HG02870 (cell line): ENCODE data around the gene TBC1D10A.
A peak's percentile ranks its signal among the peaks of the same experiment; 100 is the strongest.

Experiments
- ATAC-seq: cut with Tn5 transposase; IDR thresholded peaks from one replicate; pipeline ENCODE4 v1.9.1; 2021; ENCODE audit warnings: mild to moderate bottlenecking, moderate library complexity; ENCODE audit not compliant: unreplicated experiment

Gene TBC1D10A, protein sequence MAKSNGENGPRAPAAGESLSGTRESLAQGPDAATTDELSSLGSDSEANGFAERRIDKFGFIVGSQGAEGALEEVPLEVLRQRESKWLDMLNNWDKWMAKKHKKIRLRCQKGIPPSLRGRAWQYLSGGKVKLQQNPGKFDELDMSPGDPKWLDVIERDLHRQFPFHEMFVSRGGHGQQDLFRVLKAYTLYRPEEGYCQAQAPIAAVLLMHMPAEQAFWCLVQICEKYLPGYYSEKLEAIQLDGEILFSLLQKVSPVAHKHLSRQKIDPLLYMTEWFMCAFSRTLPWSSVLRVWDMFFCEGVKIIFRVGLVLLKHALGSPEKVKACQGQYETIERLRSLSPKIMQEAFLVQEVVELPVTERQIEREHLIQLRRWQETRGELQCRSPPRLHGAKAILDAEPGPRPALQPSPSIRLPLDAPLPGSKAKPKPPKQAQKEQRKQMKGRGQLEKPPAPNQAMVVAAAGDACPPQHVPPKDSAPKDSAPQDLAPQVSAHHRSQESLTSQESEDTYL

DNA sequence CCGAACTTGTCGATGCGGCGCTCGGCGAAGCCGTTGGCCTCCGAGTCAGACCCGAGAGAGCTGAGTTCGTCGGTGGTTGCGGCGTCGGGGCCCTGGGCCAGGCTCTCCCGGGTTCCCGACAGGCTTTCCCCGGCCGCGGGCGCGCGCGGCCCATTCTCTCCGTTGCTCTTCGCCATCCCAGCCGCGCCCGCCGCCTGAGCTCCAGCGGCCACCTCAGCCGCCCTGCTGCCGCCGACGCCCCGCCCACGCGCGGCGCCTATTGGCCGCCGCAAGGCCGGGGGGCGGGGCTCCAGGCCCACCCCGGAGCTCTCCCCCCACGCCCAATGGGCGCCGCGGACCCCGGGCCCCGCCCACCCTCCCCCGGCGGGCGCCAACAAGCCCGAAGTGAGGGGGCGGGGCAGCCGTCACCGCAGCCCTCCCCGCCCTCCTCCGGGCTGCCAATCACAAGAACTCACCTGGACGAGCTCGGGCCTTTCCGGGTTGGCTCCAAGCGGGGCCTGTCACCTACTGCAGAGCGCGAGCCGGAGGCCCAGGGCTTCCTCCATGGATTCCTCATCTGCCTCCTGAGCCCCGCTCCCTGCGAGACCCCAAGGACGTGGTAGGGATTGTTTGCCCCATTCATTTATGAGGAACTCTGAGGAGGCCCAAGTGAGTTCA is at the start of gene TBC1D10A:
Gene TBC1D10A, minus strand, starts transcription at position 236 of the 657 bp plus-strand sequence. Its CDS starts 60 bp downstream, at position 176.
- ATAC-seq, result peak; percentile 91

DNA sequence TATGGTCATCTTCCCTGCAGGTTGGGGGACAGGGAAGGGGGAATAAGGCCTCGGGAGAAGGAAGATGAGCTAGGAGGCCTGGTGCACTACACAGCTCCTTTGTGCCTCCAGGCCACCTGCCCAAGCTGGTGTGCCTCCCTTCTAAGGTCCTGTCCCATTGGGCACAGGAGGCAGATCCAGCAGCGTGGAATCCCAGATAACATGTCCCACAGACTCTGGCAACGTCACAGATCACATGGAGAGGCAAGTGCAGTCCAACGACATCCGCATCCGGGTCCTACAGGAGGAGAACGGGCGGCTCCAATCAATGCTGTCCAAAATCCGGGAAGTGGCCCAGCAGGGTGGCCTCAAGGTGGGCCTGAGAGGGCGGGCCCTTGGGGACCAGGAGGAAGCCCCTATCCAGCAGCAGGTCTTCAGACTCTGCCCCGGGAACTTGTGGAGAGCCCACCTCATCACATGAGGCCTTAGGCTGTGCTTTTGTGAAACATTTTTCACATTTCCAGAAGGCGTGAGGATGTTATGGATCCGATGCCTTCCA is 48.6 kb upstream of the TBC1D10A start:
- ATAC-seq, result no peak

DNA sequence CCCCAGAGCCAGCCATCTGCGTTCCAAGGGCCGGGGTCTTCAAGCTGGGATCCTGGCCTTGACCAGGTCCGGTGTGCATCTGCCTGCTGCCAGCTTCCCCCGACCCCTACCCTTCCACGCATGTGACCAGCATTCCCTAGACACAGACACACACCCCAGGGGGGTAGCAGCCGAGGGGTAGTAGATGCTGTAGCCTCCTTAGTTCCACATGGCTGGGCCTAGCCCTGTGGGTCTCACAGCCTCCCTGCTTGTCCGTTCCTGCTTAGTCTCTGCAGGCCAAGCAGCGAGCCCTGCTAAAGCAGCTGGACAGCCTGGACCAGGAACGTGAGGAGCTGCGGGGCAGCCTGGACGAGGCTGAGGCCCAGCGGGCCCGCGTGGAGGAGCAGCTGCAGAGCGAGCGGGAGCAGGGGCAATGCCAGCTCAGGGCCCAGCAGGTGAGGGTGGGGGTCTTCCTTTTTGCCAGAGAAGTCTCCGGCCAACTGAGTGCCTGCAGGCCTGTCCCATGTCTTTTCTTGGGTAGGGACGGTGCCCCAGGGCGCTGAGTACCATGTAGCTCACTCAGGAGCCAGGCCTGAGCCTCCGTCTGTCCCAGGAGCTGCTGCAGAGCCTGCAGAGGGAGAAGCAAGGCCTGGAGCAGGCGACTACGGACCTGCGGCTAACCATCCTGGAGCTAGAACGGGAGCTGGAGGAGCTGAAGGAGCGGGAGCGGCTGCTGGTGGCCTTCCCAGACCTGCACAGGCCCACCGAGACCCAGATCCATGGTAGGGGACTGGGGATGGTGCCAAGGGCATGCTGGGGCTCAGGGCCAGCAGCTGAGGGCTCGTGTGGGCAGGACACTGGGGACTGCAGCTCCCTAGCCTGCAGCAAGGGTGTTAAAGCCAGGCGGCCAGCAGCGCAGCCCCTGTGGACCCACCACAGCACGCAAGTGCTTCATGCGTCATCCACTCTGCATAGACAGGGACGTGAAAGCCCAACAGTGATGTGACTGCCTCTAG is 46.9 kb upstream of the TBC1D10A start:
- ATAC-seq, result no peak

DNA sequence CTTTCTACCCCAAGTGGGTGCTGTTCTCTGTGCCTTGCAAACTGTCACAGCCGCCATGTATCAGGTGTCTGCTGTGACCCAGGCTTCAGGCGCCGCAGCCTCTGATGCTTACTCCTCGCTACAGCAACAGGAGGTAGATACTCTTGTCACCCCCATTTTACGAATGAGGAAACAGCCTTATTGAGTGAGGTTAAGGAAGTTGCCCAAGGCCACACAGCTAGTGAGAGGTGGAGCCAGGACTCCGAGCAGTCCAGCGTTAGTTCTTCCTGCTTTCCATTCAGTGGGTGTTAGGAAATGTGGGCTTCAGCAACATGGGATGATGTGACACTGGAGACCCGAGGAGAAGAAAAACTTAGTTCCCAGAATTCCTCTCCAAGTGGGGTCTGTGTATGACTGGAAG is 46.2 kb upstream of the TBC1D10A start:
- ATAC-seq, result no peak

- no peak for ATAC-seq
These were observed 45.2 kb upstream of the TBC1D10A start for GRCh38 chr22:30371981-30372380.

- no peak for ATAC-seq
These were observed 44.6 kb upstream of the TBC1D10A start for GRCh38 chr22:30371321-30371720.

GRCh38 chr22:30370641-30371230 is 44.0 kb upstream of the TBC1D10A start:
- no peak for ATAC-seq

DNA sequence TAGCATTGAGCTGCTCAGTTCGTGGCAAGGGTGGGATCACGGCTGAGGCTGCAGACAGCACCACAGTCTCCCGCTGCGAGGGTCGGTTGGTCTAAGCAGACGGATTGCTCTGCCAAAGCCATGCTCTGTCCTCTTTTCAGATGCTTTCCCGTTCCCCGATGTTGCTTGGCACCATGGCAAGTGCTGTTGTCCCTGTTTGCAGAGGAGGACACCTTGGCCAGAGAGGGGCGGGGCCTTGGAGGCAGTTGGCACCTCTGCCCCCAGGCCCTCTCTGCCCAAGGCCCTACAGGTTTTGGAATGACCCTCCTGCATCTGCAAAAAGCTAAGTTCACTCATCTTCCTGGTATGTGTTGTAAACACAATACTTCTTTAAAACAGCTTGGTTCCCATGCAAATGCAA is 41.7 kb upstream of the TBC1D10A start:
- ATAC-seq, result no peak

GRCh38 chr22:30365891-30366290 is 39.1 kb upstream of the TBC1D10A start:
- no peak for ATAC-seq

DNA sequence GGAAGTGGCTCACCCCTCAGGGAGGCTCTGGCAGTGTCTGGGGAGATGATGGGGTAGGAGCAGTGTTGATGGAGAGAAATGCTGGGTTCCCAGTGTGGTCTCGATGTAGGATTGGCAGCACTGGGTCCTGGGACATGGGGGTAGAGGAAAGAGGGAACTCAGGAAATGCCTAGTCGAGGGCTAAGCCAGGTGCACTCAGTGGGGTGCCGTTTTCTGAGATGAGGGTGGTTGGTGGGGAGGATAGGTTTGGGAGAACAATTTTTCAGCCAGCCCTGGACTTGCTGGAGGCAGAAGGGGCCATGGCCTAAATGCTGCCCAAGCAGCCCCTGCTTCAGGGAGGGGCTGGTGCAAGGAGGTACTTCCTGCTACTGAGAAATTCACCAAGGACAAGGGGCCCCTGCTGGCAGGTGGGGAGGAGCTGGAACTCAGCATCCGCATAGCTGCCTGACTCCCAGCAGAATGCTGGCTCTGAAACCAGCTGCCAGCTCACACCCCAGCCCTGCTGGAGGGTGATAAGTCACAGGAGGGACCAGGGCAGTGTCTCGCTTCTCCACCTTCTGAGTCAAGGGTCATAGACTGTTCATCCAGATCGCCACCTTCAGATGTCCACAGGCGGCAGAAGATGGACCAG is 36.0 kb upstream of the TBC1D10A start:
- no peak for ATAC-seq

- ATAC-seq, result no peak
These were observed 35.3 kb upstream of the TBC1D10A start for GRCh38 chr22:30361916-30362650.

GRCh38 chr22:30358541-30358940 is 31.8 kb upstream of the TBC1D10A start:
- no peak for ATAC-seq

DNA sequence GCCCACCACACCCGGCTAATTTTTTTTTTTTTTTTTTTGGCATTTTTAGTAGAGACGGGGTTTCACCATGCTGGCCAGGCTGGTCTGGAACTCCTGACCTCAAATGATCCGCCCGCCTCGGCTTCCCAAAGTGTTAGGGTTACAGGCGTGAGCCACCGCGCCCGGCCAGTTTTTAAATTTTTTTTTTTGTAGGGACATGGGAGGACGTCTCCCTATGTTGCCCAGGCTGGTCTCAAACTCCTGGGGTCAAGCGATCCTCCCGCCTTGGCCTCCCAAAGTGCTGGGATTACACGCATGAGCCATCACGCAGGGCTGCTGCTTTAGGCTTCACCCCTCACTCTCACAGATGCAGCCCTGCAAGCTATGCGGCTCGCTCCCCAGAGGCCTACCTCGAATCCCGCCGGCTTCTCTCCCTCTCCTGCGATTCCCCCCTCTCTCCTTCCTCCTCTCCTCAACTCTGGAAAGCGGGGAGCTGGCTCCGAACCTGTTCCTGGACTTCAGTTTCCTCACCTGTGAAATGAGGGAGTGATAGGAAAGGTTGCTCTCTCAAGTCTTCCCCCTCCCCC is 31.0 kb upstream of the TBC1D10A start:
- no peak for ATAC-seq

DNA sequence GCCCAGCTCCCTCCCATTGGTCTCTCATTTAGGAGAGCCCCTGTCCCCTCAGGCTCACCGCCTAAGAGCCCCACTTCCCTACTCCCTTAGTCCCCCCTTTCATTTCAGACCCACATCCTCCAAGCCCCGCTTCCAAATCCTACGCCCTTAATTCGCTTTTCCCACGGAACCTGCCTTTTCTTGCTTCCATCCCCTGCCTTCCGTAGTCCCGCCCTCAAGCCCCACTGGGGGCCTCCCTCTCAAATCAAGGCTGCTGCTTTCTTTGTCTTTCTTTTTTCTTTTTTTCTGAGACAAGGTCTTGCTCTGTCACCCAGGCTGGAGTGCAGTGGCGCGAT is 30.5 kb upstream of the TBC1D10A start:
- no peak for ATAC-seq

GRCh38 chr22:30356449-30357235 is 29.9 kb upstream of the TBC1D10A start, which contains the start of the genes CCDC157 and SF3A1:
Gene CCDC157 (plus strand): TSS chr22:30357007. CDS start chr22:30366001, 8,994 bp downstream.
Gene SF3A1 (minus strand): TSS chr22:30356894. CDS start chr22:30356792, 102 bp downstream.
- peak; percentile 83 for ATAC-seq

GRCh38 chr22:30354644-30355043 is 27.9 kb upstream of the TBC1D10A start:
- no peak for ATAC-seq

DNA sequence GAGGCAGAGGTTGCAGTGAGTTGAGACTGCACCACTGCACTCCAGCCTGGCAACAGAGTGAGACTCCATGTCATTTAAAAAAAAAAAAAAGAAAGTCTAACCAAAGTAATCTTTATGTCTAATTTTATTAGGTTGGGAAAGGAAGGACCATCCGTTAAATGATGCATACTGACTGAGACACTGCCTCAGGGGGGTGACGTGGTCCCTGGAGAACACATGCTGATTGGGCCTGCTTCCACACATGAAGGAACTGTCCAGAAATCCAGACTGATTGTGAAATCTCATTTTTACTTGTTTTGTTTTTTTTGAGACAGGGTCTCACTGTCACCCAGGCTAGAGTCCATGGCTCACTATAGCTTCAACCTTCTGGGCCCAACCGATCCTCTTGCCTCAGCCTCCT is 24.5 kb upstream of the TBC1D10A start:
- ATAC-seq, result no peak

DNA sequence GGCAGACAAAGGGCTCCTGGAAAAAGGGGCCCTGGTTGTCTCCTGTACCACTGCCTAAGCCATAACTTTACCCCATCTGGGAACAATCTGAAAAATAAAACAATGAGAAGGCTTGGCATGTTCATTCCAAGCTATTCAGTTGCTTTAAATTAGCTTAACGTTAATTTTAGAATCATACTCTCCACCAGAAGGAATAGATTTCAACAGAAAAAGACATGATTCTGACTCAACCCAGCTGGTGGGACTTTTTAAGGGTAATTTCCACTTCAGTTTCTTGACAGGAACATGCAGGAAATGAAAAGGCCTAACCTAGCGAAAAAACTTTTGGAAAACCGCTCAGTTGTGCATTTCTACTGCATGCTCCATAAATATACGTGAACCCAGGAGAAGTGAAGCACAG is 22.1 kb upstream of the TBC1D10A start:
- ATAC-seq, result no peak
